ENCODE data around the gene SERPINA6.

GRCh38 chr14:94290197-94290596, 32.9 kb downstream of the SERPINA6 start:
- TF ChIP-seq CTCF (IDR thresholded peaks at IDR 0.05) (no peak), EP300 (IDR thresholded peaks at IDR 0.05) (no peak), POLR2AphosphoS5 (IDR thresholded peaks at IDR 0.05) (no peak), POLR2A (IDR thresholded peaks at IDR 0.05) (no peak)
